GM12878 (cell line): ENCODE measurements around the gene XPOT.

Experiments used
- EED ChIP-seq: sonication (generic); IDR thresholded peaks from 2 replicates; pipeline ENCODE4 v1.6.1; 2016; ENCODE audit warnings: antibody characterized with exemption, low read depth
- EP300 ChIP-seq, 2 experiments: fragments of 150-350 bp in 1 of 2; IDR thresholded peaks; 2 replicates each; pipeline ENCODE4 v1.6.1; 2011 to 2012; ENCODE audit warnings: low read depth in 2 of 2, low read length in 2 of 2, borderline replicate concordance in 1 of 2, improper control_type of control experiment in 1 of 2, inconsistent platforms in 1 of 2; ENCODE audit not compliant: control insufficient read depth in 1 of 2
- ETV6 ChIP-seq, 2 experiments: fragments of 450-650 bp in 1 of 2; IDR thresholded peaks in 1 of 2; conservative IDR thresholded peaks in 1 of 2; 2 replicates each; pipeline ENCODE4 v1.6.1; 2014; ENCODE audit warnings: antibody characterized with exemption in 1 of 2, borderline replicate concordance in 1 of 2, low read depth in 1 of 2, mild to moderate bottlenecking in 1 of 2, moderate library complexity in 1 of 2
- NR2C2 ChIP-seq: IDR thresholded peaks from 2 replicates; pipeline ENCODE4 v1.6.1; 2011; ENCODE audit warnings: borderline replicate concordance, low read depth; ENCODE audit not compliant: control insufficient read depth, insufficient read length
- NR2F1 ChIP-seq: fragments of 450-650 bp; conservative IDR thresholded peaks from 2 replicates; pipeline ENCODE4 v1.6.1; 2017; ENCODE audit warnings: mild to moderate bottlenecking
- POLR2A ChIP-seq: IDR thresholded peaks from 2 replicates; pipeline ENCODE4 v1.6.1; 2011; ENCODE audit warnings: low read depth, mild to moderate bottlenecking, low read length
- SMARCA5 ChIP-seq: fragments of 450-650 bp; IDR thresholded peaks from 2 replicates; pipeline ENCODE4 v1.6.1; 2017; ENCODE audit warnings: mild to moderate bottlenecking
- SP1 ChIP-seq: IDR thresholded peaks from one replicate; pipeline ENCODE4 v1.6.1; 2011; ENCODE audit warnings: low read depth, low read length
- TCF12 ChIP-seq: IDR thresholded peaks from 2 replicates; pipeline ENCODE4 v1.6.1; 2011; ENCODE audit warnings: low read depth, mild to moderate bottlenecking, low read length
- ZNF274 ChIP-seq: IDR thresholded peaks from one replicate; pipeline ENCODE4 v1.8.0; 2011; ENCODE audit not compliant: insufficient read length, insufficient read depth
- ZNF384 ChIP-seq: IDR thresholded peaks from 2 replicates; pipeline ENCODE4 v1.6.1; 2012; ENCODE audit warnings: low read depth, mild to moderate bottlenecking, low read length, improper control_type of control experiment, borderline replicate concordance
- TF ChIP-seq, protein P1 (sequence below), 3 experiments: IDR thresholded peaks in 2 of 3; conservative IDR thresholded peaks in 1 of 3; 2 replicates each; pipeline ENCODE4 v1.5.1; 2011; ENCODE audit warnings: low read depth in 3 of 3, low read length in 3 of 3, mild to moderate bottlenecking in 3 of 3, control low read depth in 2 of 3, moderate library complexity in 2 of 3, inconsistent platforms in 1 of 3, mixed read lengths in 1 of 3; ENCODE audit not compliant: control insufficient read depth in 2 of 3, insufficient read depth in 1 of 3; ENCODE audit errors: extremely low read depth in 1 of 3
- TF ChIP-seq, protein P2 (sequence below): fragments of 150-350 bp; IDR thresholded peaks from 2 replicates; pipeline ENCODE4 v1.6.1; 2014; ENCODE audit warnings: mild to moderate bottlenecking, low read depth, low read length

DNA sequence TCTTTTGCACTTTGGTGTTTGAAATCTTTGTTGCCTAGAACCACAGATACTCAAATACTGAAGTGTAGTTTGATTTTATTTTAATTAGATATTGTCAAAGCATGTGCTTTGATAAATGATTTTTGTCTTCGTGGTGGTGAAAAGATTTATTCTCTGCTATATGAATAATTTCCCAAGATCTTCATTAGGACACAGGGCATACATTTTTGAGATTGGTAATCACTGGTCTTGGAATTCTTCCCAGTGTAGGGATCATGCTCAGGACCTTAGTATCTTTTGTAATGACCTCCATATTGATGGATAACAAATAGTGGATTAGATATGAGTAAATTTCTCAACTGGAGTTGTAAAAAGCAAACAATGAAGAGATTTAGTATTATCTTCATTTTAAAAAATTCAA lies 76.0 kb downstream of the XPOT start:
- TF ChIP-seq ZNF384 (no peak), POLR2A (no peak), EED (no peak), NR2C2 (no peak), SP1 (no peak), ZNF274 (no peak), SMARCA5 (no peak), EP300 (IDR thresholded peaks at IDR 0.05; ENCODE audit: borderline replicate concordance in 1 of 2, control insufficient read depth in 1 of 2, low read depth in 2 of 2, low read length in 2 of 2) (no peak), TCF12 (no peak), ETV6 (conservative IDR thresholded peaks at IDR 0.05 in 1 of 2, IDR thresholded peaks at IDR 0.05 in 1 of 2; ENCODE audit: borderline replicate concordance in 1 of 2, low read depth in 1 of 2) (no peak), NR2F1 (no peak)
- TF ChIP-seq, protein P1, sequence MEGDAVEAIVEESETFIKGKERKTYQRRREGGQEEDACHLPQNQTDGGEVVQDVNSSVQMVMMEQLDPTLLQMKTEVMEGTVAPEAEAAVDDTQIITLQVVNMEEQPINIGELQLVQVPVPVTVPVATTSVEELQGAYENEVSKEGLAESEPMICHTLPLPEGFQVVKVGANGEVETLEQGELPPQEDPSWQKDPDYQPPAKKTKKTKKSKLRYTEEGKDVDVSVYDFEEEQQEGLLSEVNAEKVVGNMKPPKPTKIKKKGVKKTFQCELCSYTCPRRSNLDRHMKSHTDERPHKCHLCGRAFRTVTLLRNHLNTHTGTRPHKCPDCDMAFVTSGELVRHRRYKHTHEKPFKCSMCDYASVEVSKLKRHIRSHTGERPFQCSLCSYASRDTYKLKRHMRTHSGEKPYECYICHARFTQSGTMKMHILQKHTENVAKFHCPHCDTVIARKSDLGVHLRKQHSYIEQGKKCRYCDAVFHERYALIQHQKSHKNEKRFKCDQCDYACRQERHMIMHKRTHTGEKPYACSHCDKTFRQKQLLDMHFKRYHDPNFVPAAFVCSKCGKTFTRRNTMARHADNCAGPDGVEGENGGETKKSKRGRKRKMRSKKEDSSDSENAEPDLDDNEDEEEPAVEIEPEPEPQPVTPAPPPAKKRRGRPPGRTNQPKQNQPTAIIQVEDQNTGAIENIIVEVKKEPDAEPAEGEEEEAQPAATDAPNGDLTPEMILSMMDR (IDR thresholded peaks at IDR 0.05 in 2 of 3, conservative IDR thresholded peaks at IDR 0.05 in 1 of 3; ENCODE audit: control insufficient read depth in 2 of 3, extremely low read depth in 1 of 3, insufficient read depth in 1 of 3, low read depth in 3 of 3, low read length in 3 of 3): no peak
- TF ChIP-seq, protein P2, sequence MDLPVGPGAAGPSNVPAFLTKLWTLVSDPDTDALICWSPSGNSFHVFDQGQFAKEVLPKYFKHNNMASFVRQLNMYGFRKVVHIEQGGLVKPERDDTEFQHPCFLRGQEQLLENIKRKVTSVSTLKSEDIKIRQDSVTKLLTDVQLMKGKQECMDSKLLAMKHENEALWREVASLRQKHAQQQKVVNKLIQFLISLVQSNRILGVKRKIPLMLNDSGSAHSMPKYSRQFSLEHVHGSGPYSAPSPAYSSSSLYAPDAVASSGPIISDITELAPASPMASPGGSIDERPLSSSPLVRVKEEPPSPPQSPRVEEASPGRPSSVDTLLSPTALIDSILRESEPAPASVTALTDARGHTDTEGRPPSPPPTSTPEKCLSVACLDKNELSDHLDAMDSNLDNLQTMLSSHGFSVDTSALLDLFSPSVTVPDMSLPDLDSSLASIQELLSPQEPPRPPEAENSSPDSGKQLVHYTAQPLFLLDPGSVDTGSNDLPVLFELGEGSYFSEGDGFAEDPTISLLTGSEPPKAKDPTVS: no peak
